Astrocyte of the spinal cord (primary cell): ENCODE results near the gene NOS2.

ENCODE experiments used
- DNase-seq: peaks from one replicate; pipeline ENCODE4 v3.0.0; 2011; ENCODE audit warnings: low read depth, low spot score
- H3K4me3 ChIP-seq: 2 replicates; pipeline ENCODE4 v1.5.1; 2011; ENCODE audit warnings: low read depth, mild to moderate bottlenecking, low read length, moderate library complexity
- in situ Hi-C: cut with HindIII; loops from 2 replicates; pipeline ENCODE4 v1.10.0; 2017; ENCODE audit warnings: low sequenced_read_pairs
- TF ChIP-seq, protein P1 (sequence below): IDR thresholded peaks from 2 replicates; pipeline ENCODE4 v1.5.1; 2012; ENCODE audit warnings: low read depth, mild to moderate bottlenecking, low read length, inconsistent platforms

NOS2 gene

DNA sequence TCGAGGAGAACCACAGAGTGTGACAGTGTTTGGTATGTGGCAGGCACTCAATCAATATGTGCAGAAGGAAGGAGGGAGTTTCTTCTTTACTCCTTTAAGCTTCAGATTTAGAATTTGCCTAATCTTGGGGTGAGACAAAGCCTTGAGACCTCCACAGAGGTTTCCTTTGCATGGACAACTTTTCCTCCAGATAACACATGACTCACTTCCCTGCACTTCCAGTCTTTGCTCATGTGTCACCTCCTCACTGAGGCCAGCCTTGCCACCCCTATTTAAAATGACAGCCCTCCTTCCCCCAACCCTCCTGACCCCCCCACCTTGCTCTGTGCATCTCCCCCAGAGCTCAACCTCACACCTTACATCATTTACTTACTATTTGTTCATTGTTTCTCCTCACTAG, 17.4 kb upstream of the NOS2 start:
- H3K4me3 ChIP-seq = no peak overlapping the region
- no peak for DNase-seq
- in situ Hi-C loops = no loop called here
- TF ChIP-seq, protein P1, sequence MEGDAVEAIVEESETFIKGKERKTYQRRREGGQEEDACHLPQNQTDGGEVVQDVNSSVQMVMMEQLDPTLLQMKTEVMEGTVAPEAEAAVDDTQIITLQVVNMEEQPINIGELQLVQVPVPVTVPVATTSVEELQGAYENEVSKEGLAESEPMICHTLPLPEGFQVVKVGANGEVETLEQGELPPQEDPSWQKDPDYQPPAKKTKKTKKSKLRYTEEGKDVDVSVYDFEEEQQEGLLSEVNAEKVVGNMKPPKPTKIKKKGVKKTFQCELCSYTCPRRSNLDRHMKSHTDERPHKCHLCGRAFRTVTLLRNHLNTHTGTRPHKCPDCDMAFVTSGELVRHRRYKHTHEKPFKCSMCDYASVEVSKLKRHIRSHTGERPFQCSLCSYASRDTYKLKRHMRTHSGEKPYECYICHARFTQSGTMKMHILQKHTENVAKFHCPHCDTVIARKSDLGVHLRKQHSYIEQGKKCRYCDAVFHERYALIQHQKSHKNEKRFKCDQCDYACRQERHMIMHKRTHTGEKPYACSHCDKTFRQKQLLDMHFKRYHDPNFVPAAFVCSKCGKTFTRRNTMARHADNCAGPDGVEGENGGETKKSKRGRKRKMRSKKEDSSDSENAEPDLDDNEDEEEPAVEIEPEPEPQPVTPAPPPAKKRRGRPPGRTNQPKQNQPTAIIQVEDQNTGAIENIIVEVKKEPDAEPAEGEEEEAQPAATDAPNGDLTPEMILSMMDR = no peak

DNA sequence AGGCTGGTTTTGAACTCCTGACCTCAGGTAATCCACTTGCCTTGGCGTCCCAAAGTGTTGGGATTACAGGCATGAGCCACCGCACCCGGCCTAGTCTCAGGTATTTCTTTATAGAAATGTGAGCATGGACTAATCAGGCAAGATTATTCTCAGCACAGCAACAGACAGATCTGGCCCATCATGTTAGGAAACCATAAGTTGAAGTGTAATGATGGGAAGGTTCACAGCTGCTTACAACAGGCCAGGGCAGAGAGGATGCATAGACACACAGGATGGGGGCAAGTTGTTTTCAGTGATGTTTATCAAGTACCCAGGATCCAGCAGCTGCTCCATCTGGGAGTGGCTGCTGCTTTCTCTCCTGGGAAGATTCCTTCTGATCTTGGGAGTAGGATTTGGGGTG, 16.6 kb upstream of the NOS2 start:
- in situ Hi-C loops = no loop called here
- H3K4me3 ChIP-seq = no peak overlapping the region
- TF ChIP-seq, protein P1 = no peak
- DNase-seq = no peak

- DNase-seq = no peak
- no peak overlapping the region for H3K4me3 ChIP-seq
- TF ChIP-seq, protein P1 = no peak
- in situ Hi-C loops = no loop called here
Observed at GRCh38 chr17:27811961-27812360, 11.6 kb upstream of the NOS2 start.

GRCh38 chr17:27810902-27811557, 10.7 kb upstream of the NOS2 start:
- H3K4me3 ChIP-seq = no peak overlapping the region
- TF ChIP-seq, protein P1 = no peak
- DNase-seq = no peak
- in situ Hi-C loops = no loop called here

- DNase-seq = no peak
- in situ Hi-C loops = no loop called here
- no peak overlapping the region for H3K4me3 ChIP-seq
- TF ChIP-seq, protein P1 = no peak
Observed at GRCh38 chr17:27810211-27810901, 10.0 kb upstream of the NOS2 start.

DNA sequence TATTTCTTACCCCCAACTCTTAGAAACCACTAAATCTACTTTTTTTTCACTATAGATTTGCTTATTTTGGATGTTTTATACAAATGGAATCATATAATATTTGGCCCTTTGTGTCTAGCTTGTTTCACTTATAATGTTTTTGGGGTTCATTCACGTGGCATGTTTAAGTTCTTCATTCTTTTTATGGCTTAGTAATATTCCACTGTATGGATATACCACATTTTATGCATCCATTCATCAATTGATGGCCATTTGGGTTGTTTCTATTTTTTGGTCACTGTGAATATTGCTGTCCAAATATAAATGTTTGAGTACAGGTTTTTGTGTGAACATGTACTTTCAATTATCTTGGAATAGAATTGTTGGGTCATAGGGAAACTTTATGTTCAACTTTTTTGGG, 9.2 kb upstream of the NOS2 start:
- no peak for DNase-seq
- TF ChIP-seq, protein P1 = no peak
- H3K4me3 ChIP-seq = no peak overlapping the region
- in situ Hi-C loops = no loop called here
